ENCODE data around the gene PCYT2.
A peak's percentile ranks its signal among the peaks of the same experiment; 100 is the strongest.

The PCYT2 gene

DNA sequence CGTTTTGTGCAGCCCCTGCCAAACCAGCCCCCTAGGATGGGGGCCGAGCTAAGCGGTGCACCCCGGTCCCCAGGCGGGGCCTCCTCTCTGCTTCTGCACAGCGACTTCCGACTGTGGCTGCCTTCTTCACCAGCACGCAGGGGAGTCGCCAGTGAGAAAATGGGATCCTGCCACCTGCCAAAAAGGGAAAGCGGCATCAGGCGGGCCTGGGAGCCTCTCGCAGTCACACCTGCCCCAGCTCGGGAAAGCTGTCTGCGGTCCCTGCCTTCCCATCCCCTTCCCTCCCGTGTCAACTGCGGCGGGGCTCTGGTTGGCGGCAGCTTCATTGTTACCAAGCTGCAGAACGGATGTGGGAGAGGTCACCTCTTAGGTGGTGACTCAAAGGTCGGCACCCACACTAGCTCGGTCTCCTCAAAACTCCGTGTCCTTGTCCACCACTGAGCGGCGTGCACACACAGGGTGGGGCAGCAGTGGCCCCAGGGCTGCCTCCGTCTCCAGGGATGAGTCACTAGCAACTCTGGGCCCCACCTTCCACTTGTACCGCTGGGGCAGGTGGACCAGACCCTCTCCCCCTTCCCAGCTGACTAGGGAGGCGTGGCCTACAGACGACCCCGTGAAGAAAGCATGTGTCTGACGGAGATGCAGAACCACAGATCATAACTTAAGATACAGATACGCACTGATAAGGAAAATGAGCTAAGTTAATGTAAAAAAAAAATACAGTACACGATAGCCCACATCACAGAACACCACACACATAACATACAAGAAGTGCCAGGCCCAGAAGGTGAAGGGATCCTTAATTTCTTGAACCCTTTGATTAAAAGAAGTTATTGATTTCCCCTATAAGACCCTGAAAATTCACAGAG, 1.5 kb upstream of the PCYT2 start:
- DNase-seq, result no peak

DNA sequence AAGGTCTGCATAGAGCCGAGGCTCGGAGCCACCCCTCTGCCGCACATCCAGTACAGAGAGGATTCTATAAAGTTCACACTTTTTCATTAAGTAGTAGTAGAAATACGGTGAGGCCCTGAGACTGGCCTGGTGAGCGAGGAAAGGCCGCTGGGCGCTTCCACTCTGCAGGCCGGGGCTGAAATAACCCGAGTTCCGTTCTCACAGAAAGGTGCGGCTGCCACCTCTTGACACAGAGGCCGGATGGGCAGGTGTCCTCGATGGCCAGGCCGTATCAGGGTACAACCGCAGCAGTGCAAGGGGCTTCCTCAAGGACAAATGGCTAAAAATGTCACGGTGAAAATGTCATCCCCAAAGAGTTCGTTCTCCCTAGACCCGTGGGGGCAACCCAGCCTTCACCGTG, 770 bp upstream of the PCYT2 start:
- DNase-seq, result no peak

DNA sequence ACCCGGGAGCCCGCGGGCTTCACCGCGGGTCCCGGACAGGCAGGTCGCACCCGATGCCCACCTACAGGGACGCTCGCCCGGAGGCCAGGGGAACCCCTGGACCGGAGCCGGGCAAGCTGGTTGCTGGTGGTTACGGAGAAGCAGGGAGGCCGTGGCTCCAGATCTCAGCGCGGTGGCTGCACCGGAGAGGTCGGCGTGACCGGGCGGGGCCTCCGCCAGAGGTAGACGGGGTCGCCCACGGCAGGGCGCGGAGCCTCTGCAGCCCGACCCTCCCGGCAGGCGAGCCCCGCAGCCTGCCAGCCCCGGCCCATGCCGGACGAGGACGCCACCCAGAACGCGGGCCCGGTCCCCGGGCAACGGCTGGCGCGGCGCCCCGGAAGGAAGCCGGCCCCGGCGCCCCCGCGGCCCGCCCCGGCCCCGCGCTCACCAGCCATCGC, 341 bp downstream of the PCYT2 start:
- no peak for DNase-seq

DNA sequence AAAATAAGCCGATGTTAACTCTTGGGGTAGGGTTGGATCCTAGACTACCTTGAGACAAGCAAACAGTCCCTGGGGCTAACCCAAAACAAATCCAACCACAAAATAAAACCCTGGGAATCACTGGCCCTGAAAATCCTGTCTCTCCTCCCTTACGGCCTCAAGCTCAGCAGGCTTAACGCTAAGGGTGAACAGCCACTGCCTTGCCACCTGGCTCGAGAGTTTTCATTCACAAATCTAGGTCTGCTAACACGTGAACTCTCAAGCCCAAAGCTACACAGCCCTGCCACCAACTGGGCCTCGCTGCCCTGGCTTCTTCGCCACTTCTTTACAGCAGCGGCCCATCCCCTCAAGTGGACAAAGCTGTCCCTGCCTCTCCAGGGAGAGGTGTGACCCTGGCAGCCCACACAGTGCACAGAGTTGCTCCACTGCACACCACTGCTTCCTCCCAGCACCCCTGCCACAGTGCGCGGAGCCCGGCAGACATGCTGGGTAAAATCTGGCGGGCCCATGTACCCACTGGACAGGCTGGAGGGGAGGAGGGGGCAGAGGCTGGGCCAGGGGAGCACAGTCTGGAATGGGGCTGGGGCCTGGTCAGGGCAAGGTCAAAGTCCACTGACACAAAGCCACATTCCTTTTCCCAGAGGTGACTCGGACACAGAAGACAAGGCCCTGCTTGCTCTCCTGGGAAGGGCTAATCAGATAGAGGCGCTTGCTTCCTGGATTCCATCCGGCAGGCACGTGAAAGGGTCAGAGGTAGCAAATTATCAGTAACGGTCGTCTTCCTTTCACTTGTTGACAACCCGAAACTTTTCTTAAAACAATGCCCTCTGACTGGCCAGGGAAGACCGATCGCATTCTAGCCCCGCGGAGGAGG, 996 bp downstream of the PCYT2 start:
- DNase-seq, result peak; percentile 29 to 31

DNA sequence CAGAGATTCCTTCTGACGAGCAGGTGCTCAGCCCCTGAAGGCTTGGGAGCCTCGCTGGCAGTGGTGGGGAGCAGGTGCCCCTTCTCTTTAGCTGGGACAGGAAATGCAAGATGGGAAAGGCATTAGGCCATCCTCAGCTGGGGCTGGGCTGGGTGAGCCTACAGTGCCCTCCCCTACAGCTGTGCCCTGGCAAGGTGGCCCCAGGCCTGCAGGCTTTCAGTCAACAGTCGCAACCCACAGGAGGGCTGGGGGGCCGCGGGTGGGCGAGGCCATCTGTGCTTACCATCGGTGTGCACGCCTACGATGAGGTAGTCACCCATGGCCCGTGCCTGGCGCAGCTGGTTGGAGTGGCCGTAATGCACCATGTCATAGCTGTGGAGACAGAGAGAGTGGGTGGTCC, 2.0 kb downstream of the PCYT2 start:
- DNase-seq, result no peak

DNA sequence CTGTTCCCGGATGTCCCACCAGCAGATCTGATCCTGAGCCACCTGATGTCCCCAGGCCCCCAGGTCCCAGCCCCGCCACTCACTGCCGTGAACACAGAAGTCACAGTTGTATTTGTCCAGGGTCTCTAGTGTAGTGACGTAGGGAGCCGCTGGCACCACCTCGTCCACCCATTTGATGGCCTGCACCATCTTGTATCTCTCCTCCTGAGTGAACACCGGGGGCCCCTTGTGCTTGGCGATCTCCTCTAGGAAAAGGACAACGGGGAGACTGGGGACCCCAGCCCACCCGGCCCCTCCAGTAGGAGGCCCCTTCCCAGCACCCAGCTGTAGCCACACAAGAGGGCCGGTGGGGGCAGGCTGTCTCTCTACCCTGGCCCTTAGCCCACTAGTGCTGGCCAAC, 2.4 kb downstream of the PCYT2 start:
- DNase-seq, result no peak

DNA sequence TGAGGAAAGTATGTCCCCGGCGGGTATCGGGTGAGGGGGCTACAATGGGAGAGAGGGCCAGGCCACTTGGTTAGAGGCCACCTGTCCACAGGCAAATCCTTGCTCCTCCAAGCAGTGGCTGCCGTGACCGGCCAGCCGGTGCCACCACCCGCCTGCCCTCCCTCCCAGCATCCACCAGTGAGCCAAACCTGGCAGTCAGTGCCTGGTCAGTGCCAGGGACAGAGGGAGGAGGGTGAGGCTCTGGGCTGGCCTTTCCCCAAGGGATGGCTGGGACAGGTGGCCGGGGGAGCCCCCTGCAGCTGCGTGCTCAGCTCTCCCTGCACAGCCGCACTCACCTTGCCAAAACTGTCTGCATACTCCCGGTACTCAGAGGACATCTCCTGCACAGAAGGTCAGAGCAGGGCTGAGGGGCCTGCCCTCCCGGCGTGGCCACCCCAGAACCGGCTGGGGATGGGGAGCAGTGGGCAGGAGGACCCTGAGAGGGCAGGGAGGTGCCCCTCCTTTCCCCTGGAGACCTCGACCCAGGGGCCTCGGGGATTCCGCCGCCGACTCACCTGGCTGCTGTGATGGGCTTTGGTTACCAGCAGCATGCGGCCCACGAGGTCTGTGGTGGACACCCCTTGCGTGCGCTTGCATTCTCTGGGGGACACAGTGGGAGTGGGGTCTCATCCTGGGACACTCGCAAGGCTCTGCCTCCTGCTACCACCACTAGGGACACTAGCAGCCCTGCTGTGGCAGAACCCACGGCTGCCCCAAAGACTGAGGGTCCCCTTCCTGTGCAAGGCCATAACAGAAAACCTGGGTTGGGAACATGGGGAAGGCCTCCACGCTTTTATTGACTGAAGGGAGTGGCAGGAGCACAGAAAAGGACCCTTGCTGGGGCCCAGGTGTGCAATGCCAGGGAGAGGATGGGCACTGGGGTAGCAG, 3.7 kb downstream of the PCYT2 start:
- no peak for DNase-seq

DNA sequence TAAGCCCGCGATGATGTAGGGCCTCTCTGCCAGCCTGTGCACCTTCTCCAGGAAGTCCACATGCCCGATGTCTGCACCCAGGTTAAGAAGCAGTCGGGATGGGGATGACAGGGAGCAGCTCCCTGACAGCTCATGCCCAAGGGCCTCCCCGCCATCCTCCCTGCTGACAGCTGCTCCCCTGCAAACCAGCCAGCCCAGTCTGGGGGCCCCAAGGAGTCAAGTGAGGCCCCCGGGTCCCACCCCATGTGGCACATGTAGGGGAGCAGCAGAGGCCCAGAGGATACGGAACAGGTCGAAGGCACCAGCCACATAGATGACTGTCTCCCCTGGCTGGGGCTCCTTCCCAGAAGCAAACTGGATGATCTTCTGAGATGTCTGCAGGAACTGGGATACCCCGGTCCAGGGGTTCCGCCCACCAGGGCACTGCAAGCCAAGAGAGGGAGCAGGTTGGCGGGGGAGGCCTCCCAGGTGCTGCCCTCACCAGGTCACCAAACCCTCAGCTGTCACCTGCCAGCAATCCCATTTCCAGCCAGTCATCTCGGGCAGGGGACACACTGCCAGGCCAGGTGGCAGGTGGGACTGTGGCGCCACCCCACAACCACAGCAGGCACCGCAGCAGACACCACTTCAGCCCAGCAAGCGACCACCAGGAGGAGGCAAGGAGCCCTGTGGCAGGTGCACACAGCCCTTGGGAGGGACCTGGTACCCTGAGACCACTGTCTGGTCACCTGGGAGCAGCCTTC, 4.6 kb downstream of the PCYT2 start:
- DNase-seq, result no peak

DNA sequence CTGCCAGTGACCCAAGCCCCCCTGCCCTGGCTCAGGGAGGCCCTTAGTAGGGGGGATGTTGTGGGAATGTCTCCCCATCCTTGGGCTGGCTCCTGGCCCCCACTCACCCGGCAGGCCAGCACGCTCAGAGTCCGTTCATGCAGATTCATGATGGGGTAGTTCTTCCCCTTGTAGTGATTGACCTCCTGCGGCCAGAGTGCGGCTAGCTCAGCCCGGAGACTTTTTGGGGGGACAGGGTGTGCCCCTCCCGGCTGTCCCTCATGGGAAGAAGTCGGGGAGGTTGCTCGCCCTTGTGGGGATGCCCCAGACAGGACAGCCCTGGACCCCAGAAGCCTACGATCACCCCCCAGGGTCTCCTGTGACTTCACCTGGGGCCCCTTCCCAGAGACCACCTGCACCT, 5.2 kb downstream of the PCYT2 start:
- DNase-seq, result no peak

DNA sequence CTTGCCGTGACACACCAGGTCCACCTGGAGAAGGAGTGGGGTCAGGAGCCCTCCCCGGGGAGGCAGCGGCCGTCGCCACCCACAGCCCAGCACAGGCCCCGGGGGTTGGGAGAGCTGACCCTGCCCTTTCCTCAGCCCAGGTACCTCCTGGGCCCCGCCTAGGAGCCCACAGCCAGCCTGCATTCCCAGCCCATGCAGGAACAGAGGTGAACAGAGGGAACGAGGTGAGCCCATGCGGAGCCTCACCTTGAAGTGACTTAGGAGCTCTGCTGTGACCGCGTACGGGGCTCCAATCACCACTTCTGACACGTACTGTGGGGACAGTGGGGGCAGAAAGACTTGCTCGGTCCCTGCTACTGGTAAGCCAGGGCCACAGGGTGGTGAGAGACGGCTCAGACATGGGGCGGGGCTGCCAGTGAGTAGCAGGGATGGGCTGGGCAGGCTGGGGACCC, 5.7 kb downstream of the PCYT2 start:
- no peak for DNase-seq

DNA sequence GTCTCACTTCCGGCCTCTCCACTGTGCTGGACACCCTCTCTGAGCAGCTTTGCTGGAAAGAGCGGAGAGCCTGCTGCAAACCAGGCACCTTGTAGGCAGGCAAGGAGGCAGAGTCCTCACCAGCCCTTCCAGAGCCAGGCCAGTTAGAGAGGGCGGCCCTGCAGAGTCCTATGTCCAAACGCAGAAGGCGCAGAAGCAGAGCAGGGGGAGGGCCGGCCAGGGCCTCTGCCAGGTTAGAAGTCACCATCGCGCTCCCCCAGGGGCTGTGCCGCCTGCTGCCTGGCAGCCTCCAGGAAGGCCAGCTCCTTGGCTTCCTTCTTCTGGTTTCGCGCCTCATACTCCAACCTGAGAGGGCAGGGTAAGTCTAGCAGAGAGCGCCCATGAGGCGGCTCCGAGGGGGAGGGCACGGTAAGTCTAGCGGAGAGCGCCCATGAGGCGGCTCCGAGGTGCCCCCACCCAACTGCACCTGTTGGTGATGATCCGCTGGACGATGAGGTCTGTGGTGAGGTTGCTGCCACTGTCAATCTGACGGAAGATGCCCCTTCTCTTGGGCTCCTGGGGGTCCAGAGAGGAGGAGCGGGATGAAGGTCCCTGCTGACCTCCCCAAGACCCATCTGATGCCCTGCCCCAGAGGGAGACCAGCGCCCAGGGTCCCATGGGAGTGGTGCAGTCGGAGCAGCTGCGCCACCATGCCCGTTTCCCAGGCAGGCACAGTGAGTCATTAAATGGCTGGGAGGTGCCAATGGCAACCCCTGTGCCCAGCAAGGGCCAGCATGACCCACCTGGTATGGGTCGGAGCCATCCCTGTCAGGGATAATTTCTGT, 6.4 kb downstream of the PCYT2 start:
- DNase-seq, result no peak

DNA sequence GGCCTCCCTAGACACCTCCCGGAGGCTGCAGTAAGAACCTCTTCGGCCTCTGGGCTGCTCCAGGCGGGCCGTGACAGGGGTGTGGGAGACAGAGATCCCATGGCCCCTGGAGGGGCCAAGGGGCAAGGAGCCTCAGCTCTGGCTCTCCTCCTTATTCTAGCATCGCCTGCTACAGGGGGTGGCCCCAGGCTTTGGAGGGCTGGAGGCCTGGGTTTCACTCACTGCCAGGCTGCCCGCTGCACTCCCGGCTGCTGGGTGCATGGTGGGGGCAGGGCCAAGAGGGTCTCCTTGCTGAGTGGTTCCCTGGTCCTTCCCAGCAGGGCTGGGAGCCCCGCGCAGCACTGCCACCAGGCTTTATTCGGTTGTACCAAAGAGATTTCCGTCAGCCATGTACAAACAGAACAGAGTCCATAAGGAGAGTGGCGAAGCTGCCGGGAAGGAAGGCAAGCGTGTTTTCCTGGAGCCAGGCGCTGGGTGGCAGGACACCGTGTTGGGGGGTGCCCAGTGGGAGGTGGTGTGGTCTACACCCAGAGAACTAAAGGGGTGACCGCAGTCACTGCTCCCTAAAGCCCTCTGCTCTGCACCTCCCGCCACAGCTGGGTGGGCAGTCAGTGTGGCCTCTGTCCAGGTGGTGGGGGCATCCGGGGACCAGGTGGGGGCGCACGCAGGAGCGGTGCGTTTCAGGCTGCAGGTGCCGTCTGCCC, 7.2 kb downstream of the PCYT2 start:
- DNase-seq, result no peak

DNA sequence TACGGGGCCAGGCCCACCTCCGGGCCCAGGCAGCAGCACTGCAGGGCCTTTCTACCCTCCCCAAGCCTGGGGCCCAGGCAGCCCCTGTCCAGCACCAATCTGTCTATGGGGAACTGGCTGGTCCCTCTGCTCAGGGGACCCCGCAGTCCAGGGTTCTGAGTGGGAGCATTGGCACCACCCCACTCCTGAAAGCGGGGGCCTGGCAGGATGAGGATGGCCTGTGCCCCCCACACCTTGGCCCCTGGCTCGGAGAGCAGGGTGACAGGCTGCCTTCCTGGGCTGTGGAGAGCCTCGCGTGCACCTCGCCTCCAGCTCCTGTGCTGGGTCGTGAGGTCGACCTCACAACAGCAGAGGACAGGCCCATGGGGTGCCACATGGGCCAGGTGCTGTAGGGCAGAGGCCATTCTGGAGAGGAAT, 7.8 kb downstream of the PCYT2 start:
- no peak for DNase-seq

DNA sequence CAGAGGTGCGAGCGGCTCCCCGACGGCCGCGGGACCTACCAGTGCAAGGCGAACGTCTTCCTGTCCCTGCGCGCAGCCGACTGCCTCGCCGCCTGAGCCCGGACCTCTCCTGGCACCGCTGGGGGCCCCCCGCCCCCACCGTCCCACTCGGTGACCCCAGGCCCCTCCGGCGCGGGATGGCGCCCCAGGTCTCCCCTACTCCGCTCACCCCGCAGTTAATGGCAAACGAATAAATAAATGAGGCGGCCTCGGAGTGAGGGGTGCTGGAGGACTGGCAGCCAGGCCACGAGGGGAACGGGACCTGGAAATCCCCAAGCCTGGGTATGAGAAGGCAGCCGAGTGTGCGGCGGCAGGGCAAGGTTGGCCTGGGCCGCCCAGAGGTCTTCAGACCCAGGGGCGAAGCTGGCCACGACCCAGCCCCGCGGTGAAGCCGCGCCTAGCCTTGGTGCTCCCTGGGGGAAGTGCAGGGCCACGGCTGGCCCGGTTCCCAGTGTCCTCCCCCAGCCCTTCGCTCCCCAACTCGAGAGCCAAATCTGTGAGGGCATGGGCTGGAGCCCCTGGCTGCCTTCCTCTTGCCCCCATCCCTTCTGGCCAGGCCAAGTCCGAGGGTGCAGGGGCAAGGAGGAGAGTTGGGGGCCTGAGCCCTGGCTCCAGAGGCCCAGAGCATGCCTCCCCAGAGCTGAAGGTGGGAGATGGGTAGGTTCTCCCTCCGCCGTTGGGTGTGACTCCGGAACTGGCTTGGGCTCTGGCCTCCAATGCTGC, 8.4 kb downstream of the PCYT2 start:
- no peak for DNase-seq

DNA sequence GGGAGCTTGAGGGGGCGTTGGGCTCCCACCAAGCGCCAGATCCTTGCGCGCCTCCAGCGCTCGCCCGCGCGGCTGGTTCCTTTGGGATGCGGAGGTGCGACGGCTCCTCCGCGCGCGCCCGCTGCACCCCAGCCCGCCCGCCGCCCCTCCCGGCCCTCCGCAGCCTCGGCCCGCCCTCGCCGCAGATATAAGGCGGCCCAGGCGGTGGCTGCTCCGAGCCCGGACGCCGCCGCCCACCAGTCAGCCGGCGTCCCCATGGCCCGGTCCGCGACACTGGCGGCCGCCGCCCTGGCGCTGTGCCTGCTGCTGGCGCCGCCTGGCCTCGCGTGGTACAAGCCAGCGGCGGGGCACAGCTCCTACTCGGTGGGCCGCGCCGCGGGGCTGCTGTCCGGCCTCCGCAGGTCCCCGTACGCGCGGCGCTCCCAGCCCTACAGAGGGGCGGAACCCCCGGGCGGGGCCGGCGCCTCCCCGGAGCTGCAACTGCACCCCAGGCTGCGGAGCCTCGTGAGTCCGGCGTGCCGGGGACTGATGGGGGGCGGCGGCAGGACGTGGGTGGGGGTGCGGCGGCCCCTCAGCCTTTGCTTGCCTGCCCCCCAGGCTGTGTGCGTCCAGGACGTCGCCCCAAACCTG, 9.1 kb downstream of the PCYT2 start, which contains the start of gene NPB:
Gene NPB (plus strand): TSS at position 216 of the 630 bp plus-strand sequence. CDS start 40 bp downstream, at position 256.
- no peak for DNase-seq

DNA sequence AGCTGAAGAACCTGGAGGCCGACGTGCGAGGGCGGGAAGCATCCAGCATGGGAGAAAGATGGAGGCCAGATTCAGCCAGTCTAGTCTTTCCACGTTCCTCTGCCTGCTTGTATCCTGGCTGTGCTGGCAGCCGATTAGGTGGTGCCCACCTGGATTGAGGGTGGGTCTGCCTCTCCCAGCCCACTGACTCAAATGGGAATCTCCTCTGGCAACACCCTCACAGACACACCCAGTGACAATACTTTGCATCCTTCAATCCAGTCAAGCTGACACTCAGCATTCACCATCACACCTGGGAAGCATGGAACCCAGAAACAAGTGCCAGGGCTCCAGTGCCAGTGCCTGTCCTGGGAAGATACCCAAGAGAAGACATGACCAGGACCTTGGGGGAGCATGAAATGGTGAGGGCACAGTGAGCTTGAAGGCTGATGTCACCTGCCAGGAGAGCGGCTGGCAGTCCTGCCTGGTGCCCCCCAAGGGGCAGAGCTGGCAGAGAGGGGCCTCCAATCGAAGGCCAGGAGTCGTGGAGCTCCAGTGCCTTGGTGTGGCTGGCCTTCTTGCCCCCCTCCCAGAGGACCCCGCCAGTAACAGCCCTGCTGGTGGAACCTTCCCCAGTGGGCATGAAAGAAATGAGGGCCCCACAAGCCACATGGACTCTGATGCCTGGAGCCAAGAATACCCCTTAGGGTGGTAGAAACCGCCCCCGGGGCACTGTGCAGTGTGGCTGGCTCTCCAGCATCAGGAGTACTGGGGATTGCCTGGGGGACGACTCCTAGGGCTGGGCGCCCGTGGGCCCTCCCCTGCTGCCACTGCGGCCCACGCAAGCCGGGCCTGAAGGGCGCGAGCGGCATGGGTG, 9.8 kb downstream of the PCYT2 start:
- DNase-seq, result no peak

DNA sequence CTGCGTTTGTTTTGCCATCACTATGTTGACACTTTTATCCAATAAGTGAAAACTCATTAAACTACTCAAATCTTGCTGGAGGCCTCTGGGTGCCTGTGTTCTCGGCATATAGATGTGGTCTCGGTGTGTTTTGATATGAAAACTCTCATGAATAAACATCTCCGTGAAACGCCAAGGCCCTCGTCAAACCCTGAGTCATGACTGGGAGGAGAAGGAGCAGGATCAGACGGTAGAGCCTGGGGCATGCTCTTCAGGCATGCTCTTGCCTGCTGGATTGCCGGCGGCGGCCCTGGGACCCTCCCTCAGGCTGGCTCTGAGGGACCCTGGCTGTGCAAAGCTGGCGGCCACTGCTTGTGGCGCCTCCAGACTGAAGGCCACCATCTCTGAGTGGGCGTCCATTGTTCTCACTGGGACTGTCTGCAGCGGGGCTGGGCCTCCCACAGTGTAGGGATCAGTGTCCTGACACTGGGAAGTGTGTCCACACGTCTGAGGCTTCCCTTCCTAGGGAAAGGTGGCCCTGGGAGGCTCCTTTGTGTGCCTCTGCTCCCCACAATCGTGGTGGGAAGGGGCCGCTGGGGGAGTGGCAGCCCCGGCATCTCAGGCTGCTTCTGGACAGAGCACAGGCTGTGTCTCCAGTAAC, 10.9 kb downstream of the PCYT2 start:
- no peak for DNase-seq

All from Kasumi-1 (cell line).